ENCODE measurements around the gene UQCC3. TPM values are rescaled to one million over a fixed set of nuclear protein-coding genes. Genes with fewer than 3 reads are reported as not detected.
A peak's percentile ranks its signal among the peaks of the same experiment; 100 is the strongest.

The UQCC3 gene
- total and polyA plus RNA-seq, 3 experiments from 2014 or later = 7.1 to 11.2 (median 7.5) TPM

- H3K36me3 Mint-ChIP-seq = peaks cover 0 to 49% (median 4%) of the 10 kb centered on the region in 3 donors
- H3K4me3 ChIP-seq (ENCODE audit: low read length) = peak overlapping the region; percentile 98
- POLR2A ChIA-PET = interaction anchor here (0.5 to 4.6 kb wide), 34 partner anchors 8 to 256 kb away, joined by 3 to 71 read pairs (median 7); partner anchors contain the start of genes B3GAT3, BSCL2, EEF1G and GANAB
- peaks cover 37 to 58% (median 37%) of the 10 kb centered on the region in 3 donors for H3K4me1 Mint-ChIP-seq
- peak overlapping the region; percentile 89 for H3K27ac ChIP-seq (ENCODE audit: low read depth, low read length)
- H3K27me3 Mint-ChIP-seq = peaks cover 0 to 4% of the 10 kb centered on the region in 2 donors
- no peaks in the 10 kb centered on the region for H3K9me3 Mint-ChIP-seq
- peak overlapping the region; percentile 94 to 99 (median 96) for H3K27ac Mint-ChIP-seq
- peaks cover 29% of the 10 kb centered on the region for H3K4me1 ChIP-seq (ENCODE audit: insufficient read depth, low read length)
- peak; percentile 53 to 84 (median 57) for DNase-seq
- peak overlapping the region; percentile 96 to 100 (median 97) for H3K4me3 Mint-ChIP-seq
- CTCF ChIA-PET = interaction anchor here (0.7 to 3.4 kb wide), 22 partner anchors 10 to 282 kb away, joined by 3 to 44 read pairs (median 4); partner anchors contain the start of genes EEF1G, EML3, GANAB and INTS5
- peaks cover 18% of the 10 kb centered on the region for H3K36me3 ChIP-seq (ENCODE audit: insufficient read depth, low read length)
- no peaks in the 10 kb centered on the region for H3K9me3 ChIP-seq (ENCODE audit: low read length)
- no peaks in the 10 kb centered on the region for H3K27me3 ChIP-seq (ENCODE audit: insufficient read depth, low read length, poor library complexity, severe bottlenecking)
These were observed 5.7 kb upstream of the UQCC3 start for GRCh38 chr11:62665599-62666258.

- Histone ChIP-seq H3K4me1 (ENCODE audit: insufficient read depth, low read length) (peaks cover 34% of the 10 kb centered on the region), H3K36me3 (ENCODE audit: insufficient read depth, low read length) (peaks cover 18% of the 10 kb centered on the region), H3K4me3 (ENCODE audit: low read length) (peak overlapping the region; percentile 98), H3K27ac (ENCODE audit: low read depth, low read length) (peak overlapping the region; percentile 89), H3K27me3 (ENCODE audit: insufficient read depth, low read length, poor library complexity, severe bottlenecking) (no peaks in the 10 kb centered on the region), H3K9me3 (ENCODE audit: low read length) (no peaks in the 10 kb centered on the region)
- peaks cover 0 to 4% of the 10 kb centered on the region in 2 donors for H3K27me3 Mint-ChIP-seq
- DNase-seq = no peak
- H3K4me3 Mint-ChIP-seq = peak overlapping the region; percentile 96 to 100 (median 97)
- H3K27ac Mint-ChIP-seq = peak overlapping the region; percentile 80 to 99 (median 94)
- ChIA-PET POLR2A (interaction anchor here (0.5 to 4.6 kb wide), 17 partner anchors 7 to 215 kb away, joined by 3 to 71 read pairs (median 12); partner anchors contain the start of genes B3GAT3, BSCL2, GANAB and GNG3), CTCF (interaction anchor here (1.0 to 3.4 kb wide), 8 partner anchors 10 to 242 kb away, joined by 4 to 44 read pairs (median 9); partner anchors contain the start of genes EML3, TMEM179B and TUT1)
- peaks cover 0 to 51% (median 4%) of the 10 kb centered on the region in 3 donors for H3K36me3 Mint-ChIP-seq
- no peaks in the 10 kb centered on the region for H3K9me3 Mint-ChIP-seq
- H3K4me1 Mint-ChIP-seq = peaks cover 44 to 64% (median 44%) of the 10 kb centered on the region in 3 donors
These were observed 5.1 kb upstream of the UQCC3 start for GRCh38 chr11:62666259-62666926.

GRCh38 chr11:62667460-62667859 is 4.0 kb upstream of the UQCC3 start:
- CTCF ChIA-PET = interaction anchor here (1.0 to 1.9 kb wide), 6 partner anchors 9 to 243 kb away, joined by 3 to 7 read pairs (median 4); partner anchors contain the start of genes B3GAT3, INTS5, TMEM179B and TUT1
- Mint-ChIP-seq H3K4me3 (peak overlapping the region; percentile 17 to 100 (median 96)), H3K36me3 (peaks cover 0 to 54% (median 4%) of the 10 kb centered on the region in 3 donors), H3K27me3 (peaks cover 0 to 4% of the 10 kb centered on the region in 2 donors), H3K27ac (peak overlapping the region in 4 of 8 donors; percentile 71 to 99 (median 82)), H3K9me3 (no peaks in the 10 kb centered on the region), H3K4me1 (peaks cover 50 to 74% (median 53%) of the 10 kb centered on the region in 3 donors)
- H3K27me3 ChIP-seq (ENCODE audit: insufficient read depth, low read length, poor library complexity, severe bottlenecking) = no peaks in the 10 kb centered on the region
- no peaks in the 10 kb centered on the region for H3K9me3 ChIP-seq (ENCODE audit: low read length)
- H3K4me3 ChIP-seq (ENCODE audit: low read length) = peak overlapping the region; percentile 98
- DNase-seq = no peak
- no peak overlapping the region for H3K27ac ChIP-seq (ENCODE audit: low read depth, low read length)
- POLR2A ChIA-PET = interaction anchor here (0.7 to 4.6 kb wide), 5 partner anchors 15 to 76 kb away, joined by 3 to 52 read pairs (median 9); partner anchors contain the start of genes GANAB, INTS5, MTA2 and TUT1
- H3K4me1 ChIP-seq (ENCODE audit: insufficient read depth, low read length) = peaks cover 38% of the 10 kb centered on the region
- H3K36me3 ChIP-seq (ENCODE audit: insufficient read depth, low read length) = peaks cover 18% of the 10 kb centered on the region

GRCh38 chr11:62669420-62670161 is 1.9 kb upstream of the UQCC3 start:
- ChIA-PET POLR2A (interaction anchor here (0.6 to 3.0 kb wide), 8 partner anchors 16 to 192 kb away, joined by 3 to 56 read pairs (median 4); partner anchors contain the start of genes GANAB, INTS5 and TUT1), CTCF (interaction anchor here (1.7 to 2.9 kb wide), 2 partner anchors 23 to 25 kb away, joined by 4 to 7 read pairs; partner anchors contain the start of gene GANAB)
- H3K4me3 ChIP-seq (ENCODE audit: low read length) = no peak overlapping the region
- peaks cover 43% of the 10 kb centered on the region for H3K4me1 ChIP-seq (ENCODE audit: insufficient read depth, low read length)
- H3K9me3 Mint-ChIP-seq = no peaks in the 10 kb centered on the region
- H3K4me1 Mint-ChIP-seq = peaks cover 41 to 75% (median 54%) of the 10 kb centered on the region in 3 donors
- H3K27me3 Mint-ChIP-seq = peaks cover 0 to 4% of the 10 kb centered on the region in 2 donors
- H3K9me3 ChIP-seq (ENCODE audit: low read length) = no peaks in the 10 kb centered on the region
- peak overlapping the region; percentile 91 for H3K27ac ChIP-seq (ENCODE audit: low read depth, low read length)
- H3K36me3 Mint-ChIP-seq = peaks cover 0 to 55% (median 2%) of the 10 kb centered on the region in 3 donors
- H3K36me3 ChIP-seq (ENCODE audit: insufficient read depth, low read length) = peaks cover 13% of the 10 kb centered on the region
- DNase-seq = no peak
- H3K27me3 ChIP-seq (ENCODE audit: insufficient read depth, low read length, poor library complexity, severe bottlenecking) = no peaks in the 10 kb centered on the region
- H3K4me3 Mint-ChIP-seq = peak overlapping the region in 6 of 7 donors; percentile 20 to 100 (median 96)
- H3K27ac Mint-ChIP-seq = peak overlapping the region; percentile 5 to 95 (median 89)

GRCh38 chr11:62671236-62671607 is 251 bp upstream of the UQCC3 start:
- Mint-ChIP-seq H3K27me3 (no peaks in the 10 kb centered on the region), H3K27ac (peak overlapping the region; percentile 83 to 98 (median 97)), H3K9me3 (no peaks in the 10 kb centered on the region), H3K4me1 (peaks cover 40 to 65% (median 57%) of the 10 kb centered on the region in 3 donors), H3K4me3 (peak overlapping the region; percentile 94 to 100 (median 100)), H3K36me3 (peaks cover 0 to 50% (median 4%) of the 10 kb centered on the region in 3 donors)
- ChIA-PET POLR2A (interaction anchor here (0.5 to 3.0 kb wide), 17 partner anchors 18 to 210 kb away, joined by 3 to 56 read pairs (median 6); partner anchors contain the start of genes B3GAT3, GNG3, HNRNPUL2 and INTS5), CTCF (interaction anchor here (0.9 to 2.9 kb wide), 15 partner anchors 8 to 247 kb away, joined by 3 to 8 read pairs (median 4); partner anchors contain the start of genes B3GAT3, EEF1G, GANAB and HNRNPUL2)
- H3K27me3 ChIP-seq (ENCODE audit: insufficient read depth, low read length, poor library complexity, severe bottlenecking) = no peaks in the 10 kb centered on the region
- peaks cover 41% of the 10 kb centered on the region for H3K4me1 ChIP-seq (ENCODE audit: insufficient read depth, low read length)
- peak overlapping the region; percentile 82 for H3K4me3 ChIP-seq (ENCODE audit: low read length)
- H3K36me3 ChIP-seq (ENCODE audit: insufficient read depth, low read length) = peaks cover 13% of the 10 kb centered on the region
- H3K27ac ChIP-seq (ENCODE audit: low read depth, low read length) = peak overlapping the region; percentile 91
- no peaks in the 10 kb centered on the region for H3K9me3 ChIP-seq (ENCODE audit: low read length)
- DNase-seq = peak in 2 of 5 donors; percentile 23 to 59

- peak overlapping the region in 7 of 8 donors; percentile 31 to 98 (median 69) for H3K27ac Mint-ChIP-seq
- ChIA-PET POLR2A (interaction anchor here (0.5 to 1.8 kb wide), 4 partner anchors 8 to 1631 kb away, joined by 3 to 10 read pairs (median 6); partner anchors contain the start of genes C11orf98 and CSKMT), CTCF (interaction anchor here (1.2 to 2.2 kb wide), 6 partner anchors 16 to 248 kb away, joined by 3 to 7 read pairs (median 4); partner anchors contain the start of genes EML3, LRRN4CL and TUT1)
- Histone ChIP-seq H3K36me3 (ENCODE audit: insufficient read depth, low read length) (peaks cover 9% of the 10 kb centered on the region), H3K27me3 (ENCODE audit: insufficient read depth, low read length, poor library complexity, severe bottlenecking) (no peaks in the 10 kb centered on the region), H3K4me3 (ENCODE audit: low read length) (no peak overlapping the region), H3K27ac (ENCODE audit: low read depth, low read length) (peak overlapping the region; percentile 38), H3K4me1 (ENCODE audit: insufficient read depth, low read length) (peaks cover 38% of the 10 kb centered on the region), H3K9me3 (ENCODE audit: low read length) (no peaks in the 10 kb centered on the region)
- no peaks in the 10 kb centered on the region for H3K27me3 Mint-ChIP-seq
- no peak for DNase-seq
- H3K36me3 Mint-ChIP-seq = peaks cover 0 to 56% (median 4%) of the 10 kb centered on the region in 3 donors
- no peaks in the 10 kb centered on the region for H3K9me3 Mint-ChIP-seq
- peak overlapping the region; percentile 94 to 100 (median 100) for H3K4me3 Mint-ChIP-seq
- peaks cover 41 to 62% (median 57%) of the 10 kb centered on the region in 3 donors for H3K4me1 Mint-ChIP-seq
These were observed 1.7 kb downstream of the UQCC3 start for GRCh38 chr11:62673196-62673525.
